Testis (tissue), 2 donors: ENCODE measurements around the gene C10orf95.

Source experiments
- CTCF ChIP-seq, 3 experiments: fragments of 450-650 bp in 2 of 3; fragments of 200-600 bp in 1 of 3; sonication (generic) in 1 of 3; IDR thresholded peaks; one replicate each; pipeline ENCODE4 v1.5.1; 2016 to 2019; ENCODE audit warnings: antibody characterized with exemption in 3 of 3, mild to moderate bottlenecking in 2 of 3, moderate library complexity in 1 of 3
- POLR2A ChIP-seq: fragments of 450-650 bp; IDR thresholded peaks from one replicate; pipeline ENCODE4 v1.6.1; 2017; ENCODE audit warnings: antibody characterized with exemption, mild to moderate bottlenecking, moderate library complexity

DNA sequence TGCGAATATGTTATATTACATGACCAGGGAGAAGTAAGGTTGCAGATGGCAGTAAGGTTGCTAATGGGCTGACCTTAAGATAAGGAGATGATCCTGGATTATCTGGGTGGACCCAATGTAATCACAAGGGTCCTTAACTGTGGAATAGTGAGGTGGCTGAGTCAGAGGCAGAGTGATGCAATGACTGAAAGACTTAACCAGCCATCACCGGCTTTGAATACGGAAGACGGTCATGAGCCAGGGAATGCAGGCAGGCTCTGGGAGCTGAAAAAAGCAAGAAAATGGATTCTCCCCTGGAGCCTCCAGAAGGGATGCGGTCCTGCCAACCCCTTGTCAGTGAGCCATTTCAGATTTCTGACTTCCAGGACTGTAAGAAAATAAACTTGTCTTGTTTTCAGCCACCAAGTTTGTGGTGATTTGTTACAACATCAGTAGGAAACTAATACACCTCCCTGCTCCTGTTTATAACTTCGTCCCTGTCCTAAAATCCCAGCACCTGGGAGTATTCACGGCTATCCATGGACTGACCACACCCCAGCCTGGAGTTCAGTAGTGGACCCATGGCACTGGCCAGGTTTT lies 4.6 kb upstream of the C10orf95 start:
- TF ChIP-seq POLR2A, result no peak
- TF ChIP-seq CTCF (IDR thresholded peaks at IDR 0.05), result no peak
